NT2/D1 (cell line): Measurements from ENCODE around the gene LYPD5.

ENCODE experiments used
- DNase-seq: peaks from one replicate; pipeline ENCODE4 v3.0.0-alpha.2; 2011; ENCODE audit warnings: low read depth, low spot score
- H3K27me3 ChIP-seq: 2 replicates; pipeline ENCODE4 v1.6.0; 2011; ENCODE audit warnings: mild to moderate bottlenecking; ENCODE audit not compliant: insufficient read length, insufficient read depth
- H3K36me3 ChIP-seq: 2 replicates; pipeline ENCODE4 v1.6.1; 2011; ENCODE audit warnings: mild to moderate bottlenecking, low read length, mixed read lengths; ENCODE audit not compliant: insufficient read depth, insufficient read length
- H3K4me1 ChIP-seq: 2 replicates; pipeline ENCODE4 v1.5.1; 2011; ENCODE audit not compliant: insufficient read depth, insufficient read length
- H3K4me3 ChIP-seq: 2 replicates; pipeline ENCODE4 v1.5.1; 2011; ENCODE audit warnings: low read depth; ENCODE audit not compliant: insufficient read length
- H3K9ac ChIP-seq: 2 replicates; pipeline ENCODE4 v1.6.0; 2011; ENCODE audit warnings: low read depth; ENCODE audit not compliant: insufficient read length
- H3K9me3 ChIP-seq: 2 replicates; pipeline ENCODE4 v1.5.1; 2011; ENCODE audit warnings: mild to moderate bottlenecking, low read length; ENCODE audit not compliant: insufficient read depth
- SUZ12 ChIP-seq: IDR thresholded peaks from 2 replicates; pipeline ENCODE4 v1.6.1; 2011; ENCODE audit not compliant: insufficient read length, insufficient read depth; ENCODE audit errors: extremely low read depth
- YY1 ChIP-seq: IDR thresholded peaks from 2 replicates; pipeline ENCODE4 v1.6.1; 2011; ENCODE audit not compliant: insufficient read length, insufficient read depth
- ZNF274 ChIP-seq: IDR thresholded peaks from 2 replicates; pipeline ENCODE4 v1.6.1; 2011; ENCODE audit warnings: mild to moderate bottlenecking, low read depth, low read length

Gene LYPD5

GRCh38 chr19:43781630-43782310 lies 20.5 kb downstream of the LYPD5 start:
- Histone ChIP-seq H3K27me3 (peaks cover 4% of the 10 kb centered on the region), H3K36me3 (no peaks in the 10 kb centered on the region), H3K9me3 (no peaks in the 10 kb centered on the region), H3K9ac (no peak overlapping the region), H3K4me3 (no peak overlapping the region), H3K4me1 (peaks cover 6% of the 10 kb centered on the region)
- DNase-seq: no peak
- no peak for TF ChIP-seq ZNF274
- TF ChIP-seq YY1: no peak
- TF ChIP-seq SUZ12: no peak

GRCh38 chr19:43780706-43781525 lies 21.3 kb downstream of the LYPD5 start, which contains the start of gene KCNN4:
Gene KCNN4 (minus strand): TSS chr19:43780973. CDS start chr19:43780861, 112 bp downstream.
- H3K4me1 ChIP-seq: peaks cover 6% of the 10 kb centered on the region
- TF ChIP-seq SUZ12: no peak
- no peak for TF ChIP-seq ZNF274
- TF ChIP-seq YY1: no peak
- no peak for DNase-seq
- H3K36me3 ChIP-seq: no peaks in the 10 kb centered on the region
- peak within 1 kb of the TSS; percentile 25 for H3K9ac ChIP-seq
- peaks cover 12% of the 10 kb centered on the region for H3K27me3 ChIP-seq
- no peaks in the 10 kb centered on the region for H3K9me3 ChIP-seq
- H3K4me3 ChIP-seq: no peak within 1 kb of the TSS

GRCh38 chr19:43779820-43780219 lies 22.4 kb downstream of the LYPD5 start:
- TF ChIP-seq YY1: no peak
- peak overlapping the region; percentile 21 for H3K9ac ChIP-seq
- H3K27me3 ChIP-seq: peaks cover 23% of the 10 kb centered on the region
- H3K4me3 ChIP-seq: no peak overlapping the region
- no peak for DNase-seq
- peaks cover 6% of the 10 kb centered on the region for H3K4me1 ChIP-seq
- H3K36me3 ChIP-seq: no peaks in the 10 kb centered on the region
- no peaks in the 10 kb centered on the region for H3K9me3 ChIP-seq

- Histone ChIP-seq H3K9ac (no peak overlapping the region), H3K4me3 (no peak overlapping the region), H3K4me1 (peaks cover 4% of the 10 kb centered on the region), H3K36me3 (no peaks in the 10 kb centered on the region), H3K9me3 (no peaks in the 10 kb centered on the region), H3K27me3 (peaks cover 28% of the 10 kb centered on the region)
- no peak for DNase-seq
- no peak for TF ChIP-seq YY1
- TF ChIP-seq SUZ12: no peak
- no peak for TF ChIP-seq ZNF274
Measured at GRCh38 chr19:43779147-43779819, 23.0 kb downstream of the LYPD5 start.

GRCh38 chr19:43778651-43779050 lies 23.6 kb downstream of the LYPD5 start:
- peaks cover 5% of the 10 kb centered on the region for H3K4me1 ChIP-seq
- H3K4me3 ChIP-seq: no peak overlapping the region
- H3K36me3 ChIP-seq: no peaks in the 10 kb centered on the region
- no peaks in the 10 kb centered on the region for H3K9me3 ChIP-seq
- TF ChIP-seq ZNF274 (no peak), SUZ12 (no peak)
- peaks cover 34% of the 10 kb centered on the region for H3K27me3 ChIP-seq
- H3K9ac ChIP-seq: no peak overlapping the region
- no peak for DNase-seq

GRCh38 chr19:43777163-43777695 lies 25.0 kb downstream of the LYPD5 start:
- Histone ChIP-seq H3K9me3 (no peaks in the 10 kb centered on the region), H3K36me3 (no peaks in the 10 kb centered on the region), H3K4me3 (no peak overlapping the region), H3K27me3 (peaks cover 49% of the 10 kb centered on the region), H3K9ac (no peak overlapping the region), H3K4me1 (peaks cover 8% of the 10 kb centered on the region)
- TF ChIP-seq ZNF274: no peak
- TF ChIP-seq SUZ12: no peak
- TF ChIP-seq YY1: no peak
- no peak for DNase-seq

- no peaks in the 10 kb centered on the region for H3K36me3 ChIP-seq
- no peak overlapping the region for H3K4me3 ChIP-seq
- H3K27me3 ChIP-seq: peaks cover 58% of the 10 kb centered on the region
- no peak for DNase-seq
- no peak overlapping the region for H3K9ac ChIP-seq
- TF ChIP-seq YY1 (no peak), ZNF274 (no peak), SUZ12 (no peak)
- H3K9me3 ChIP-seq: no peaks in the 10 kb centered on the region
- peaks cover 8% of the 10 kb centered on the region for H3K4me1 ChIP-seq
Measured at GRCh38 chr19:43776286-43776685, 26.0 kb downstream of the LYPD5 start.
